Activated B cell treated with CpG ODN at 0.5 μM for 24 hours (primary cell): ENCODE results near the gene SCAF8. TPM values are rescaled to one million over a fixed set of nuclear protein-coding genes. Genes with fewer than 3 reads are reported as not detected.
A peak's percentile ranks its signal among the peaks of the same experiment; 100 is the strongest.
"Not testable (repeated sequence)": the region's sequence is repeated elsewhere in the genome, so short reads cannot be mapped to it uniquely, and the experiment has no call there.

ENCODE experiments used
- ATAC-seq: fragments of 200-7000 bp; cut with Tn5 transposase; one replicate; pipeline ENCODE4 v1.10.0; 2021; ENCODE audit warnings: low read depth, mild to moderate bottlenecking, moderate library complexity
- CTCF ChIA-PET: fragments of 350-600 bp; sonication (Branson Sonifier 250); formaldehyde crosslinking; loops from one replicate; lab custom pipeline; 2021; ENCODE audit warnings: antibody characterized with exemption; lab: Charles Lee
- POLR2A ChIA-PET: fragments of 350-600 bp; sonication (Branson Sonifier 250); formaldehyde crosslinking; loops from one replicate; lab custom pipeline; 2021; ENCODE audit warnings: antibody characterized with exemption; lab: Charles Lee
- DNase-seq: peaks from one replicate; pipeline ENCODE4 v3.0.0; 2022
- H3K27ac Mint-ChIP-seq: one replicate; pipeline ENCODE4 v1.8.0; 2020; ENCODE audit warnings: mixed read lengths
- H3K27me3 Mint-ChIP-seq: one replicate; pipeline ENCODE4 v1.8.0; 2021; ENCODE audit warnings: mixed read lengths
- H3K36me3 Mint-ChIP-seq: one replicate; pipeline ENCODE4 v1.8.0; 2021; ENCODE audit warnings: low read depth, mixed read lengths
- H3K4me1 Mint-ChIP-seq: one replicate; pipeline ENCODE4 v1.8.0; 2021; ENCODE audit warnings: mixed read lengths
- H3K4me3 Mint-ChIP-seq: one replicate; pipeline ENCODE4 v1.8.0; 2020; ENCODE audit warnings: mild to moderate bottlenecking, mixed read lengths
- H3K9me3 Mint-ChIP-seq: one replicate; pipeline ENCODE4 v1.8.0; 2020; ENCODE audit warnings: mixed read lengths
- intact Hi-C: fragments of 100-400 bp; cut with micrococcal nuclease; formaldehyde crosslinking; loops from one replicate; pipeline ENCODE4 v1.15.1; 2024
- total RNA-seq: library from RNA; stranded (reverse); gene quantifications from 2 replicates; pipeline ENCODE4 v1.2.3, GENCODE V29; 2022
- TF ChIP-seq, protein P1 (sequence below): fragments of 200-600 bp; IDR thresholded peaks from one replicate; pipeline ENCODE4 v1.8.0; 2022; ENCODE audit warnings: antibody characterized with exemption, mild to moderate bottlenecking

SCAF8 gene
- total RNA-seq, 1 donor from 2014 or later, result 65.2 TPM

DNA sequence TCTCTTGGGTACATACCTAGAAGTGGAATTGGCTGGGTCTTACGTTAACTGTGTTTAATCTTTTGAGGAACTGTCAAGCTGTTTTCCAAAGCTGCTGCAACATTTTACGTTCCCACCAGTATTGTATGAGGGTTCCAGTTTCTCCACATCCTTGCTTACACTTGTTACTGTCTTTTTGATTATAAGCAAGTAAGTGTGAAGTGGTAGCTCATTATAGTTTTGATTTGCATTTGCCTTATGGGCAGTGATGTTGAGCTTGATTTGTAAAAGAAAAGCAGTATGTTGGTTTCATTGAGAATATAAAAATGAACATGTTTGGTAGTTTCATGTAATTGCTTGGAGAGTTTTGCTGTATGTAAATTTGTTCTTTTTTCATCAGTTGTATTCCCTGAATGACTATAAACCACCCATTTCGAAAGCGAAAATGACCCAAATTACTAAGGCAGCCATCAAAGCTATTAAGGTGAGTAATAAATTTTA is 40.4 kb downstream of the SCAF8 start:
- Mint-ChIP-seq H3K4me3 (peak overlapping the region; percentile 33), H3K36me3 (peaks cover 58% of the 10 kb centered on the region), H3K9me3 (no peaks in the 10 kb centered on the region), H3K27me3 (no peaks in the 10 kb centered on the region), H3K27ac (peak overlapping the region; percentile 64), H3K4me1 (peaks cover 41% of the 10 kb centered on the region)
- POLR2A ChIA-PET, result interaction anchor here (1.0 to 1.2 kb wide), 2 partner anchors 8 to 40 kb away, joined by 4 to 5 read pairs; no protein-coding TSS in a partner anchor
- CTCF ChIA-PET, result interaction anchor here (1.7 kb wide), 1 partner anchor 97 kb away, joined by 9 read pairs; no protein-coding TSS in a partner anchor
- ATAC-seq (peak; percentile 81), DNase-seq (no peak)
- TF ChIP-seq, protein P1, sequence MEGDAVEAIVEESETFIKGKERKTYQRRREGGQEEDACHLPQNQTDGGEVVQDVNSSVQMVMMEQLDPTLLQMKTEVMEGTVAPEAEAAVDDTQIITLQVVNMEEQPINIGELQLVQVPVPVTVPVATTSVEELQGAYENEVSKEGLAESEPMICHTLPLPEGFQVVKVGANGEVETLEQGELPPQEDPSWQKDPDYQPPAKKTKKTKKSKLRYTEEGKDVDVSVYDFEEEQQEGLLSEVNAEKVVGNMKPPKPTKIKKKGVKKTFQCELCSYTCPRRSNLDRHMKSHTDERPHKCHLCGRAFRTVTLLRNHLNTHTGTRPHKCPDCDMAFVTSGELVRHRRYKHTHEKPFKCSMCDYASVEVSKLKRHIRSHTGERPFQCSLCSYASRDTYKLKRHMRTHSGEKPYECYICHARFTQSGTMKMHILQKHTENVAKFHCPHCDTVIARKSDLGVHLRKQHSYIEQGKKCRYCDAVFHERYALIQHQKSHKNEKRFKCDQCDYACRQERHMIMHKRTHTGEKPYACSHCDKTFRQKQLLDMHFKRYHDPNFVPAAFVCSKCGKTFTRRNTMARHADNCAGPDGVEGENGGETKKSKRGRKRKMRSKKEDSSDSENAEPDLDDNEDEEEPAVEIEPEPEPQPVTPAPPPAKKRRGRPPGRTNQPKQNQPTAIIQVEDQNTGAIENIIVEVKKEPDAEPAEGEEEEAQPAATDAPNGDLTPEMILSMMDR, result no peak
- intact Hi-C loops, result loop anchor here (1.0 kb wide), 1 partner anchor 40 kb away; the partner anchor contains the start of gene SCAF8

DNA sequence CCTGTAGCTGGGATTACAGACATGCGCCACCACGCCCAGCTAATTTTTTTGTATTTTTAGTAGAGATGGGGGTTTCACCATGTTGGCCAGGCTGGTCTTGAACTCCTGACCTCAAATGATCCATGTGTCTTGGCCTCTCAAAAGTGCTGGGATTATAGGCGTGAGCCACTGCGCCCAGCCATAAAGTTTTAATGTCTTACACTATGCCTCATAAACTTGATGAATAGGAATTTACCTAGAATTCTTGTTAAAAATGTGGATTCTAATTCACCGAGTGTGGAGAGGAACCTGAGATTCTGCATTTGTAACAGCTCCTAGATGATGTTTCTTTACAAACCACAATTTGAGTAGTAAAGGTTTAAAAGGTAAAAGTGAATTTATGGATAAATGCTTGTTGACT is 45.9 kb downstream of the SCAF8 start:
- not testable (repeated sequence) for H3K9me3 Mint-ChIP-seq

DNA sequence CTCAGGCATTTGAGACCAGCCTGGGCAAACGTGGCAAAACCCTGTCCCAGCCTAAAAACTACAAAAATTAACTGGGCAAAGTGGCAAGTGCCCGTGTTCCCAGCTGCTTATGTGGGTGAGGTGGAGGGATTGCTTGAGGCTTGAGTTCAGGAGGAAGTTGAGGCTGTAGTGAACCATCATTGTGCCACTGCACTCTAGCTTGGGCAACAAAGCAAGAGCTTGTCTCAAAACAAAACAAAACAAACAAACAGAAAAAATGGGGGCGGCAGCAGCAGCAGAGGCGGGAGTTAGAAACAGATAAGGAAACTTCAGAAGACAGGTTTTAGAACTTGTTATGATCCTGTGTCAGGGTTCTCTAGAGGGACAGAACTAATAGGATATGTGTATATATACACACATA is 49.0 kb downstream of the SCAF8 start:
- Mint-ChIP-seq H3K36me3 (peaks cover 72% of the 10 kb centered on the region), H3K27me3 (no peaks in the 10 kb centered on the region), H3K9me3 (no peaks in the 10 kb centered on the region), H3K4me3 (no peak overlapping the region), H3K27ac (no peak overlapping the region), H3K4me1 (peaks cover 4% of the 10 kb centered on the region)
- intact Hi-C loops, result no loop called here
- TF ChIP-seq, protein P1, result no peak
- ChIA-PET POLR2A (interaction anchor here (1.4 kb wide), 1 partner anchor 9 kb away, joined by 5 read pairs; no protein-coding TSS in a partner anchor), CTCF (interaction anchor here (1.2 kb wide), 1 partner anchor 107 kb away, joined by 3 read pairs; no protein-coding TSS in a partner anchor)
- no peak for ATAC-seq
- no peak for DNase-seq

More for the DNA sequence above, 45.9 kb downstream of the SCAF8 start:
- peaks cover 68% of the 10 kb centered on the region for H3K36me3 Mint-ChIP-seq
- H3K4me3 Mint-ChIP-seq, ATAC-seq, intact Hi-C loops, H3K27ac Mint-ChIP-seq, H3K4me1 Mint-ChIP-seq, DNase-seq, CTCF ChIA-PET, H3K27me3 Mint-ChIP-seq: not testable (repeated sequence)
- POLR2A ChIA-PET, result interaction anchor here (0.8 kb wide), 1 partner anchor 56 kb away, joined by 3 read pairs; no protein-coding TSS in a partner anchor

DNA sequence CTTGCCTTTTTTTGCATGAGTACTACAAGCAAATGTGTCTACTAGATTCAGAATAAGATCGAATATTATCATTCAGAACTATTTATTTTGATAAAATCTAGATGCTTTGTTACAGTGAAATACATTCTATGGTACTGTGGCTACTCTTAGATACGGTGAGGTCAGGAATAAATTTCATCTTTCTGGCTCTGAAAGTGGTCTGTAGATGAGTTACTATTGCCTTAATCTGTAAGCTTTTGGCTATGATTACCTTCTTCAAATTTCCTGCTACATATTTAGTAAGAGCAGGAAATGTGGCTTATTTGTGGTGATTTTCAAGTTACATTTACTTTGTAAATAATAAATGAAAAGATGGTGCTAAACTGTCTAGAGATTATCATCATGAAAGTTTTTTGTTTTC is 50.0 kb downstream of the SCAF8 start:
- Mint-ChIP-seq H3K27ac (no peak overlapping the region), H3K27me3 (no peaks in the 10 kb centered on the region), H3K36me3 (peaks cover 70% of the 10 kb centered on the region), H3K4me1 (peaks cover 4% of the 10 kb centered on the region), H3K9me3 (no peaks in the 10 kb centered on the region), H3K4me3 (no peak overlapping the region)
- POLR2A ChIA-PET, result no interaction called here
- ATAC-seq (no peak), DNase-seq (no peak)
- TF ChIP-seq, protein P1, result no peak
- CTCF ChIA-PET, result interaction anchor here (1.2 kb wide), 1 partner anchor 108 kb away, joined by 3 read pairs; no protein-coding TSS in a partner anchor
- intact Hi-C loops, result no loop called here

DNA sequence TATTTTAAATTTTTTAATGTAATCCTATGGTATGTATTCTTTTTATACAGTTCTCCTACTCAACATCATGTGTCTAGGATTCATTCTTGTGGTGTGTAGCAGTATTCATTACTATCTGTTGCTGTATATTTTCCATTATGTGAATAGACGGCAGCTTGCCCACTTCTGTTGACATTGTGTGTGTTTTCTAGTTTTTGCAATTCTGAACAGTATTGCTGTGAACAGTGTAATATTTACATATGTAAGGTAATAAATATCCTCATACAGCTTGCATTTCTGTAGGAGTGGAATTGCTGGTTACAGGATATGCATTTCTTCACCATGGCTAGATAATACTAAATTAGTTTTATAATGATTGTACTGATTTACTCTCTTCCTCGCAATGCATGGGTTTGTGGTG is 51.9 kb downstream of the SCAF8 start:
- POLR2A ChIA-PET, result no interaction called here
- intact Hi-C loops, result loop anchor here (5.0 kb wide), 1 partner anchor 33 kb away; no protein-coding TSS in a partner anchor
- ATAC-seq (no peak), DNase-seq (no peak)
- no peaks in the 10 kb centered on the region for H3K27me3 Mint-ChIP-seq
- TF ChIP-seq, protein P1, result no peak
- H3K36me3 Mint-ChIP-seq, result peaks cover 70% of the 10 kb centered on the region
- CTCF ChIA-PET, result no interaction called here
- peaks cover 4% of the 10 kb centered on the region for H3K4me1 Mint-ChIP-seq
- no peak overlapping the region for H3K27ac Mint-ChIP-seq
- H3K9me3 Mint-ChIP-seq, result no peaks in the 10 kb centered on the region
- H3K4me3 Mint-ChIP-seq, result no peak overlapping the region
